Measurements from ENCODE around the gene MAGEL2.

Gene MAGEL2

DNA sequence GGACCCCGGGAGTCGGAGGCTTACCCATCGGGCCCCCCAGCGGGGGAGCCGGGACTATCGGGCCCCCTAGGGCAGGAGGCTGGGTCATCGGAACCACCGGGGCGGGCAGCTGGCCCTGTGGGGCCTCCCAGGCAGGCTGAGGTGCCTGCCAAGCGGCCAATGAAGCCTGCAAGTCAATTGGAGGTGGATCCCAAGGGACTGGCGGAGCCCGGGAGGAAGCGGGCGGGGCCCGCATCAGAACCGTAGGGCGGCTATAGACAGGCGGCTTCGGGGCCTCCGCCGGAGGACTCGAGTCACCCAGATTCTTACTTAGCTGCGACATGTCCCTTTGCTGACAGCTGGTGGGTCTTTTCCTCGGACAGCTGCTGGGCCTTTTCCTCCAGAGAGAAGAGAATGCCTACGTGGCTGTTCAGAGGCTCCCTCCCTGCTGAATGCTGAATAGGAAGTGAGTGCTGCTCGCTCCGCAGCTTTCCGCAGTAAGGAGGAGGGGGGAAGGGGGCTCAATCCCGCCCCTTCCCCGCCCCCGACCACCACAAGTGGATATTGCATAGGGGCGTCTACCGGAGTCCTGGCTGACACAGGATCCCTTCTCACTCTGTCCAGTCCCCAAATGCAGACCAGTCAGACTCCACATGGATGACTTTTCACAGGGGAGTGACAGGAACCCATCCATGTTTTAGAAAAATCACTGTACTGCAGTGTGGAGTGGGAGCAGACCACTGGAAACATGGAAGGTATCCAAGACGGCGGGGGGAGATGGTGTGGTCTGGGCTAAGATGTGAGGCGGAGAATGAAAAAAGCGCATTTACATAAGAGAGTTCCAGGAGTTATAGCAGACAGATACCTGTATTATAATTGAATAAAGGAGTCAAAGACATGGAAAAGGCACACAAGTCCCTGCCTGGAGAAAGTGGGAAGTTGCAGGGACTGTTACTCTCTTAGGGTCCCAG is at the start of gene MAGEL2:
Gene MAGEL2 (minus strand): TSS at position 447 of the 950 bp plus-strand sequence. CDS start 125 bp downstream, at position 322.
- DNase-seq (ENCODE audit: low read depth in 2 of 2), result no peak

DNA sequence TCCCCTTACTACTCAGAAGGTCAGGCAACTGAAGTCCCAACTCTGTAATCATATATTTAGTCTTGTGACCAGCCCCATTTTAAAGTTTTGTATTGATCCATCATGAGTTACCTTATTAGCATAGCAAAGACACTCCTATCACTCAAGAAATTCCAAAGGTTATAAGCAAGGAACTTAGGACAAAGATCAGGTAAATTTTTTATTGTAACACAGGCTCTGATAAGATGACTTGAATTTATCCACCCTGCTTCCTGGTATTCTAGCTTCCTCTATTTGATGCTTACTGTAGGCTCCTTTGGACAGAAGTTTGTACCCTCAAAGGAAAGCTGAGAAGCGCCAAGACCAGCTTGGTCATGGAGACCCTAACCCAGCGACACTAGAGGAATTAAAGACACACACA is 47.6 kb upstream of the MAGEL2 start:
- DNase-seq (ENCODE audit: low read depth in 2 of 2), result no peak

DNA sequence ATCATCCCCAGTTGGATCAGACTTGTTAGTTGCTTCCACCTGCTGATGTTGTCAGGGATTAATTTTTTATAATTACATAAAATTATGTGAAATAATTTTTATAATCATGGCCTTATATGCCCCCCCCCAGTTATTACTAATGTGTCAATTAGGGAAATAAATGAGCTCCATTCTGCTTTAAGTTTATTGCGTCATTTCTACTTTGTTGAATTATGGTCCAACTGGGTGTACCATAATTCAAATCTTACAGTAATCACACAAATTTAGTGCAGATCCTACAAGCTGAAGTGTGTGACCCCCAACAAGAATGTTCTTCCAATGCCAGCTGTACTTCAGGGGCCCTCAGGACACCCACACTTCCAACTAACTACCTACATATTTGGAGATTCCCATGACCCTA is 46.9 kb upstream of the MAGEL2 start:
- no peak for DNase-seq (ENCODE audit: low read depth in 2 of 2)

DNA sequence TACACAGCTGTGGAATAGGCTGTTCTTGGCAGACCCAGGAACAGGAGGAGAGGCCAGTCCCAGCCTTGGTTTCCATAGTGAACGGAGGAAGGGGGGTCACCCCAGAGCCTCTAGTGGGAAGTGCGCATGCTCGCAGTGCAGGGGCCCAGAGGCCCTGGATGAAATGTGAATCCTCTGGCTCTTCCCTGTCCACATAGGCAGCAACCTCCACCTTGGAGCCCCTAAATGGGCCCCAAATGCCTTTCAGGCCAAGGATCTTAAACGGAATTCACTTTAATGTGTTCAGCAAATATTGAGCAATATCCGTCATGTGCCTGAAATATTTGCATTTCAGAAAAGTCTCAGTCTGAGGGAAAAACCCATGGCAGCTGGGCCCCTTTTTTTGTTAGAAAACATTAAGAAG is 42.8 kb upstream of the MAGEL2 start:
- no peak for DNase-seq (ENCODE audit: low read depth in 2 of 2)

DNA sequence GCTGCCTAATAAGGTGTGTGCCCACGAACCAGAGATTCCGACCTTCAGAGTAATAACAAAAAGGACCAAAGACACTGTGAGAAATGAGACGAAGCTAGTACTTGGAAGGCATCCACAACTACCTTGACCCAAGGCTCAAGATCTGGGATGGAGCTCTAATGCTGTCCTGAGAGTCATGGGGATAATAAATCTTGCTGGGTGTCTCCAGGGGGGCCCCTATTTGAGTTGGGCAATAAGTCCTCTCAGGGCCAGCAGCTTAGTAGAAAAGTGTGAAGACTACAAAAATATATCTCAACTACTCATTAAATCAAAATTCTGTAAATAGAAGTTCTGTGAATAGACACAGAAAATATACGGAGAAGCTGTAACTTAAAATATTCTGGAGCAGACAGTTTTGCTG is 42.3 kb upstream of the MAGEL2 start:
- DNase-seq (ENCODE audit: low read depth in 2 of 2), result no peak

DNA sequence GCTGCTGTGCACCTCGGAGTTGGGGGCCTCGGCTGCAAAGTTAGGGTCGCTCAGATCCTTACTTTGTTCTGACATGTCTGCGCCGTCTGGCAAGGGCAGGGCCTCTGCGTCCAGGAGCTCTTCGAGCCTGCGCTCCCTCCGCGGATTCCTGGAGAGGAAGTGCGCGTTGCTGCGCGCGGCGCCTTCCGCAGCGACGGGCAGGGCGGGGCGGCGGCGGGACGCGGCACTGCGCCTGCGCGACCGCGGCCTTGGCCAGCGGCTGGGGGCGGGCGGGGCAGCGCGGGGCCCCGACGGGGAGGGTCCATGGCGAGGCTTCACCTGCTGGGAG is 39.4 kb upstream of the MAGEL2 start, which contains the start of gene NDN:
Gene NDN (minus strand): TSS at position 163 of the 328 bp plus-strand sequence. CDS start 88 bp downstream, at position 75.
- DNase-seq (ENCODE audit: low read depth in 2 of 2), result no peak

DNA sequence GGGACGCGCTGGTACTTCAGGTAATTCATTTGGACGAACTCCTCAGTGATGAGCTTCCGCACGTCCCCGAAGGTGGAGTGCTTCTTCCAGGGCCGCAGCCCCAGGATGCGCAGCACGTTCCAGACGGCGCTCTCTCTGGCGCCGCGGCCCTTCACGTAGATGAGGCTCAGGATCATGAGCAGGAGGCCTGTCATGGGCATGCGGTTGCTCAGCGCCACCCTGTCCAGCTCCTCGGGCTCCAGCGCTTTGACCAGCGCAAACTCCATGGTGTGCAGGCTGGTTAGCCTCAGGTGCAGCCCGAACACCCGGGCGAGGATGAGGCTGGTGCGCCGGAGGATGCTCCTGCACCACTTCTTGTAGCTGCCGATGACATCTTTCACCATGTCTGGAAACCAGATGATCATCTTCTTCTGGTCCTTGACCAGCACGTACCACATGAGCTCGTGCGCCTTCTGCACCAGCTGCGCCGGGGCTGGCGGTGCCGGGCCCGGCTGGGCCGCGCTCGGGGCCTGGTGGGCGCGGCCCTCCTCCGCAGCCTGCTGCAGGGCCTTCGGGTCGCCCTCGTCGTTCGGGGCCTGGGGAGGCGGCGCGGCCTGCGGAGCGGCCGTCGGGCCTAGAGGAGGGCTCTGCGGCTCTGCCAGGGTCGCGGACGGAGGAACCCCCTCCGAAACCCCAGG is 38.9 kb upstream of the MAGEL2 start:
- no peak for DNase-seq (ENCODE audit: low read depth in 2 of 2)

DNA sequence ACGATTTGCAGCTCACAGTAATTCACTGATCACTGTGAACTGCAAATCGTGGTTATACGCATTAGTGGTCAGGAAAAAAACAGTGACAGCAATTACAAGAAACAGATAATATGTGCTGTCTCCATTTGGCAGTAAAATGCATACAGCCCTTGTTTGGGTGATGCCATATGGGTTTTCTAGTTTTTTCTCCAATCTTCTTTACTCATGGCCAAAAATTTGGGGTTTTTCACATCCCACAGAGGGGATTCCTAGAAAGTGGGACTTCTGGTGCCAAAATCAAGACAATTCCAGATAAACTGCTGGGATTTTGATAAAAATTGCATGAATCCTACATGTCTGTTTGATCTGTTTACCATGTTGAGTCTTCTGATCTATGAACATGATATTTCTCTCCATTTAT is 23.8 kb upstream of the MAGEL2 start:
- no peak for DNase-seq (ENCODE audit: low read depth in 2 of 2)

DNA sequence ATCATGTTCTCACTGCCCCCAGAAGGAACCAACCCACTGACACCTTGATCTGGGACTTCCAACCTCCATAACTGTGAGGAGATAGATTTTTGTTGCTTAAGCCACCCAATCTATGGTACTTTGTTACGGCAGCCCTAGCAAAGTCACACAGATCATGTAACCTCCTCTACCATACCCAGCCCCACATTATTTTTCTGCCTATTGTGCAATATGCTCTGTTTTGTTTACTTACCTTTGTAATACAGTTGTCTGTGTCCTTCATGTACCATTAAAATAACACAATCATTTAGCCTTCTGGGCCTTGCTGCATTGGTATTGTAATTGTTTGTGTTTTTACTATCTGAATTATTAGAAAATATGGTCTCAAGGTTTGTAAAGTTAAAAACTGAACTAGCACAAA is 23.3 kb upstream of the MAGEL2 start:
- DNase-seq (ENCODE audit: low read depth in 2 of 2), result no peak

DNA sequence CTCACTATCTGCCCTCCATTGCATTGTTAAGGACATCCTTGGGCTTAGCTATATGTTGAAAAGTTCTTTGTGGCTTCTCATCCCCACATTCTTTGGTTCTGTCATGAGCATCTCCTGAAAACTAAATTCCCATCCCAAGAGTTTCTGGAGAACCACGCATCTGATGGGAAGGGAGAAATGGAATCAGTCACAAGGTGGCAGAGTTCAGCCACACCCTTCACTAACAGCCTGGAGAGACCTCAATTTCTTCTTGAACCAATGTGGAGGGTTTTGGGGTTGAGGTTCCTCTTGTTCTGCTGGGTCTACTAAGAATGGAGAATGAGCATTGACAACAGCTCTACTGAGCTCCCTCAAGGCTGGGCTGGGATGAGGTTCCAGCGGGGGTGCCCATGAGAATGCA is 15.6 kb upstream of the MAGEL2 start:
- DNase-seq (ENCODE audit: low read depth in 2 of 2), result no peak

DNA sequence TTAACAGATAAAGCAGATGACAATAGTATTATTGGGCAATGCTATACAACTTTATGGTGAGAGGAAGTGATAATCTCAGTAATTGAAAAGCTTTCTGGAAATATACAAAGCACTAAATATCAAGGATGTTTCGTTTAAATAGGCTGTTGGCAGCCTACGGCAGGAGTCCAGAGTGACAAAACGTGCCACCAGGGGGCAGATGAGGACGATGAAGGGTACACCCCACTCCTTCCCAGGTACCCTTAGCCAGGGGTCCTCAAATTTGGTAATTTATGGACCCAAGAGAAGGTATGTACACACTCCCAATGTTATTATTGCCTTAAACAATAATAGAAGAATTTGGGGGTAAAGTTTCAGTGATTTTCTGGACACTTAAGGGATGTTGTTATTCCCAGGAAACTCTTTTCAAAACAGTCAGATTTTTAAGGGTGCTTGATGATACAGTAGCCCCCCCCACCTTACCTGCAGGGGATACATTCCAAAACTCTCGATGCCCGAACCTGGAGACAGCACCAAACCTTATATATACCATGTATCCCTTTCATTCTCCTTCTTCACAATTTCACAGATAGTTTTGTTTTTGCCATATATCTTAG is 1.4 kb upstream of the MAGEL2 start:
- peak in 1 of 2 donors; percentile 30 for DNase-seq (ENCODE audit: low read depth in 2 of 2)

DNA sequence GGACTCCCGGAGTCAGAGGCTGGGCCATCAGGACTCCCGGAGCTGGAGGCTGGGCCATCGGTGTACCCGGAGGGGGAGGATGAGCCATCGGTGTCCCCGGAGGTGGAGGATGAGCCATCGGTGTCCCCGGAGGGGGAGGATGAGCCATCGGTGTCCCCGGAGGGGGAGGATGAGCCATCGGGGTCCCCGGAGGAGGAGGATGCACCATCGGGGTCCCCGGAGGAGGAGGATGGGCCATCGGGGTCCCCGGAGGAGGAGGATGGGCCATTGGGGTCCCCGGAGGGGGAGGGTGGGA is 719 bp downstream of the MAGEL2 start:
- no peak for DNase-seq (ENCODE audit: low read depth in 2 of 2)

DNA sequence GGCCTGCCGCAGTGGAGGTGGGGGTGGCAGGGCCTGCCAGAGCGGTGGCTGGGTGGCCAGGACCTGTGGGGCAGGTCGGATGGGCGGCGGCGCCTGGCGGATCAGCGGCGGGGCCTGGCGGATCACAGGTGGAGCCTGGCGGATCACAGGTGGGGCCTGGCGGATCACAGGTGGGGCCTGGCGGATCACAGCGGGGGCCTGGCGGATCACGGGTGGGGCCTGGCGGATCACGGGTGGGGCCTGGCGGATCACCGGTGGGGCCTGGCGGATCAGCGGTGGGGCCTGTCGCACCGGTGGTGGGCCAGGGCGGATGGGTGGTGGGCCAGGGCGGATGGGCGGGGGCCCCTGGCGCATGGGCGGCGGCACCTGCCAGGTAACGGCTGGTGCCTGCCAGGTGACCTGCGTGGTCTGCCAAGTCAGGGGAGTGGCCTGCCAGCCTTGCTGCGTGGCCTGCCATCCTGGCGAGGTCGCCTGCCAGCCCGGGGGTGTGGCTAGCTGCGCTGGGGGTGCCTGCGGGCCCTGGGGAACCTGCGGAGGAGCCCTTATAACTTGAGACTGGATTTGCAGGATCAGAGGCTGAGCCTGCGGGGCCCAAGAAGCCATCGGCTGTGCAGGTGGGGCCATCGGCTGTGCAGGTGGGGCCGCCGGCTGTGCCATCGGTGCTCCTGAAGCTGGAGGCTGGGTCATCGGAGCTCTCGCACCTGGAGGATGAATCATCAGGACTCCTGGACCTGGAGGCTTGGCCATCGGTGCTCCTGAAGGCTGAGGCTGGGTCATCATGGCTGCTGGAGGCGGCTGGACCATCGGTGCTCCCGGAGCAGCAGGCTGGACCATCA is 1.3 kb downstream of the MAGEL2 start:
- no peak for DNase-seq (ENCODE audit: low read depth in 2 of 2)

DNA sequence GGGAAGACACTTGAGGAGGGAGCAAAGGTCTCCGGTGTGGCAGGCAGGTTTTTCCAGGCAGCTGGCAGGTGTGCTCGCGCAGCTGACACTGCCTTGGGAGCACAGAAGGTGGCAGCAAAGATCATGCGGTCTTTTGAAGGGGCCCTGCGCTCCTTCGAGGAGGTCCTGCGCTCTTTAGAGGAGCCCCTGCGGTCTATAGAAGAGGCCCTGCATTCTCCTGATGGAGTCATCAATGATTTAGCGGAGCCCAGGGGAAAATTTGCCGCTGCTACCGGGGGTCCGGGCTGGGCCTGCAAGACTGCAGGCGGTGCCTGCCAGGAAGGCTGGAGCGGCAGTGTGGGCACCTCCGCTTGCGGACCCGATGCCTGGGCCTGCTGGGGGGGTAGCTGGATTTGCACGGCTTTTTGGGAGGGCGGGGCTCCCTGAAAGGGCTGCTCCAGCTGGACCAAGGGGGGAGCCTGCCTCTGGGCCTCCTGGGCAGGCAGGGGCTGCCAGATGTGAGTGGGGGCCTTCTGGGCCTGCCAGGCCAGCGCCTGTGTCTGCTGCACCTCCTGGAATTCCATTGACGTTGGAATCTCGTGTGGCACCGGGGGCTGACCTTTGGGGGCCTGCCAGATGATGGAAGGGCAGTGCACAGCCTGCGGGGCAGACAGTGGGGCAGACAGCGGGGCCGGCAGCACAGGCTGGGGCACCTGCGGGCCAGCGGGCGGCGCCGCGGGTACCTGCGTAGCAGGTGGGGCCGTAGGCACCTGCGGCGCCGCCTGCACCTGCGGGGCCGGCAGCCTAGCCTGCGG is 2.1 kb downstream of the MAGEL2 start:
- no peak for DNase-seq (ENCODE audit: low read depth in 2 of 2)

DNA sequence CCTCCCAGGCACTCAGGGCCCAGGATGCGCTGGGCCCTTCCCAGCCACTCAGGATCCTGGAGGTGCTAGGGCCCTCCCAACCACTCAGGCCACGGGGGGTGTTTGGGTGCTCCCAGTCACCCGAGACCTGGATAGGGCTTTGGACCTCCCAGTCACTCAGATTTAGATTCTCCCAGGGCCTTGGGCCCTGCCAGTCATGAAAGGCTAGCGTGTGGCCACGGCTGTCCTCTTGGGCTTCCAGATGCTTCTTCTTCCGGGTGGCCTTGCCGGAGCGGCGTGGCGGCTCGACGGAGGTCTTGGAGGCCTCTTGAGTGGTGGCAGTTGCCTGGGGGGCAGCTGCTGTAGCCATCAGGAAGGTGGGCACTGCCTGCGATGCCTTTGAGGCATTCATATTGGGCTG is 2.8 kb downstream of the MAGEL2 start:
- no peak for DNase-seq (ENCODE audit: low read depth in 2 of 2)

DNA sequence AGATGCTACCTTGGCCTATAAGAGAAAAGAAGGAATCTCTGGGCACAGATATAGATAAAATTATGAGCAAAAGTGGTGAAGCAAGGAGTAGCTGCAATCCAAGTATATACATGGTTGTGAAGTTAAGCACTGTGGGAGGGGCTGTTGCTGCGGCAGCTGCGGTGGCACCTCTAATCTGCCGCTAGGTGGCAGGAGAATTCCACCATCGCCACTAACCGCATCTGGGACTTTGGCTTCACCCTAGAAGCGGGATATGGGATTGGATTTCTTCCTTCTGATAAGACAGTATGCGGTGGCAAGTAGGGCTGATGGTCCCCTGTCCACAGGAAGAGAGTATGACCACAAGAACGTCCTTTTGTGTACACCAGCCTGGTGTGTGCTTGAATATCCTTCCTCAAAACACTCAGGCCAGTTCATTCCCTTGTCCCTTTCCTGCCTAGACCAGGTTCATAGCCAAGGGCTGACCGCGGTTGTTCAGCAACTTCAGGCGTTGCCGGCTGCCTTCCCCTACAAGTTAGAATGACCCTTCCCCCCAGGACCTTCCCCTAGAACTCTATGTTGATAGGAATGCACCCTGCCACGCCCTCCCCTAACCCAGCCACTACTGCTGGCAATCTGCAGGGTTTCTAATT is 5.1 kb downstream of the MAGEL2 start:
- peak in 1 of 2 donors; percentile 8 for DNase-seq (ENCODE audit: low read depth in 2 of 2)

DNA sequence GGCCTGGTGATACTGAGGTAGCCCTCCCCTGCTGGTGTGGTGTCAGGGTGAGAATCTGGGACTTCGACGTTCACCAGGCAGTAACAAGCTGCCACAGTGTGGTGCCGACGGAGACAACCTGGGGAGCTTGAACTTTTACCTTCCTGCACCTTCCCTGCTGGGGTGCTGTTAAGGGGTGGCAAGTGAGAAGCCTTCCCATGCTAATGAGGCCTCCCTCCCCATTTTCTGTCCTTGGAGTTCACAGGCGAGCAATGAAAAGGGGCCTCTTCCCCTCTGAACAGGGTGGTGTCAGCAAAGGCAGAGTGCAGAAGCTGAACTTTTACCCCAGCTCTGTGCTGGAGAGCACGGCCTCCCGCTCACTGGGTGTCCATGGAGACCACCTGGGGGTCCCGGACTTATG is 13.5 kb downstream of the MAGEL2 start:
- no peak for DNase-seq (ENCODE audit: low read depth in 2 of 2)

DNA sequence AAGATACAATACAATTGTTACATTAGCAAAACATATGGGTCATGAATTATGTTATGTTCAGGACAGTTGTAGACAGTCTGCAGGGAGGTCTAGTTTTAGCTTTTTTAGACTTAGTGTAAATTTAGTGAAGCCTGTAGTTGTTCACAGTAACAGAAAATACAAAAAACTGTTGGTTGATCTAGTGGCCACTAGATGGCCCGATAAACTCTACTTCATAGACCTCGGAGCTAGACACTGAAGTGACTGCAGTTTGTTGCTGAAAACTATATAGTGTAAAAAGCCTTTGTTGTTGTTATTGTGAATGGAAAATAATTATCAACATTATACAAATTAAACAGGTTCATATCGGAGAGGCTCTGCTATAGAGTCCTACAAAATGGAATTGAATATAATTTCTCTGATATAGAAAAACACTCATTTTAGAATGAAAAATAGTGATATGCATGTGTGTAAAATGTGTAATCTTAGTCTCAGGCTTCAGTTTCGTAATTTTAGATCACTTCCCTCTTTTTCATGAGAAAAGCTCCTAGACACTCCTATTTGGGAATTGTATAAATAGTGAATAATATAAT is 18.3 kb downstream of the MAGEL2 start:
- DNase-seq (ENCODE audit: low read depth in 2 of 2), result no peak

DNA sequence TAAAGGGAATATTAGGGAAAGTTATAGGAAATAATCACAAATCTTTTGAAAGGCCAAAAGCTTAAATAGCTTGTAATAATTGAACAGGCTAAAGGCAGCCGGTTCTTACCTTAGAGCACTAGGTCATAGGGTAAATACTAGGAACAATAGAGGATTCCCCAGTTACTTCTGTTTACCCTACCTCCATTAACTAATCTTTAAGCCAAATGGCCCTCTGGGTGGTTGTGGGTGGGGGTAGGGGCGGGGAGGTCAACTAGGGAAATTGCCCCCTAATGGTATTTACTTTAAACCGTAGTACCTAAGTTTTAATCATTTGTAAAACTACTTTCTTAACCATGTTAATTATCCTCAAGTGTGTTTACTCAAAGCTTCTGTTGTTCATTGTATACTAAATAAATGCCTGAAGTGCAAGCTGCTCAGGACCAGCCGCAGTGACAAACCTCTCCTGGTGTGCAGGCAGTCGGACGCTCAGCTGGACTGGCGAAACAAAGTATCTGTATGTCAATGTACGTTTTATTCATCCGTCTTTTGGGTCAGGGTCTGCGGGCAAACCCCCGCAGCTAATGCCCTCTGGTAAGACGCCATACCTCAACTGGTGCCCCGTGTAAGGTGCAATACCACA is 18.9 kb downstream of the MAGEL2 start:
- DNase-seq (ENCODE audit: low read depth in 2 of 2), result no peak

DNA sequence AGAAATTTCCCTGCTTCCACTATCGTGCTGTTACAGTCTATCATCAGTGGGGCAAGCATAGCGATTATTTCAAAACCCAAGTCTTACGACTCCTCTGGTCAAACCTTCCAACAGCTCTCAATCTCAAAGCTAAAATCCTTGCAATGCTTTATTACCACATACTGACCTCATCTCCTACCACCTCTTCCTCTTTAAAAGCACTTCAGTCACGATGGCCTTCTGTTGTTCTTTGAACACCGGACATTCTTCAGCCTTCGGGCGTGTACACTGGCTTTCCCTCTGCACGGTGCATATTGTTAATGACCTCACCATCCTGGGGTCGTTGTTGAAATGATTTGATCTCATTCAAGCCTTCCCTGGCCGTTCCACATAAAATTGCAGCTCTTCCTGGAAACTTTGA is 31.1 kb downstream of the MAGEL2 start:
- DNase-seq (ENCODE audit: low read depth in 2 of 2), result no peak
